ENCODE data around the gene ASCL4. TPM values are rescaled to one million over a fixed set of nuclear protein-coding genes. Genes with fewer than 3 reads are reported as not detected.

ASCL4 gene
- total RNA-seq, 6 experiments from 2014 or later, result not detected

DNA sequence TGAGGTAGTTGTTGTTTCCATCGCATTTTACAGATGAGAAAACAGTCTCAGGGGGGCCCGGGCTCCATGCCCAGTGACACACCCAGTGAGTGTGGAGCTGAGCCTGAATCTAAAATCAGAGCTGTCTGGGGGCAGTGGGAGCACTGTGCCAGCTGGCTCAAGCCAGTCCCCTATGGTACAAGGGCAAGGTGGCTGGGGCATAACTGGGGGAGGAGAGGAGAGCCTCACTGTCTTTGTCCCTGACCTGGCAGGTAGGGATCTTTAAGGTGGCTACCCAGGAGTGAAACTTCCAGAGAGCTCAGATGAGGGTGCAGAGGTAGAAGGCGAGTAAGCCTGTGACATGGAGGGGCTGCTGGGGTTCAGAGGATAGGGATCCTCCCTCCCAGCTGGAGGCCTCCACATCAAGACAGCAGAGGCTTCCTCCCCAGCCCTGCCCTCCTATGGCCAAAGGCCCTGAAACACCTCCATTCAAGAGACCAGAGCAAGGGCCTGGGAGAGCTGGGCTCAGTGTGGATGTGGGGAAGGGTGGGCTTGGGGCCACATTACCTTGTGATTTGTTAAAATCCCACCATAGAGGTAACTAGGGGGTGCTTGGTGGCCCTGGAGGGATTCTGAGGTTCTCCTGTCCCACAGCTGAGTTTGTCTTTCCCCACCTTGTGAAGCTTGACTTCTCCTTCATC is 33.1 kb downstream of the ASCL4 start:
- 100% methylated on average over 1 of the region's 3 CpGs for WGBS (ENCODE audit: insufficient coverage, low coverage, low lambda C conversion rate, missing lambda C conversion rate)
- TF ChIP-seq, protein P1, sequence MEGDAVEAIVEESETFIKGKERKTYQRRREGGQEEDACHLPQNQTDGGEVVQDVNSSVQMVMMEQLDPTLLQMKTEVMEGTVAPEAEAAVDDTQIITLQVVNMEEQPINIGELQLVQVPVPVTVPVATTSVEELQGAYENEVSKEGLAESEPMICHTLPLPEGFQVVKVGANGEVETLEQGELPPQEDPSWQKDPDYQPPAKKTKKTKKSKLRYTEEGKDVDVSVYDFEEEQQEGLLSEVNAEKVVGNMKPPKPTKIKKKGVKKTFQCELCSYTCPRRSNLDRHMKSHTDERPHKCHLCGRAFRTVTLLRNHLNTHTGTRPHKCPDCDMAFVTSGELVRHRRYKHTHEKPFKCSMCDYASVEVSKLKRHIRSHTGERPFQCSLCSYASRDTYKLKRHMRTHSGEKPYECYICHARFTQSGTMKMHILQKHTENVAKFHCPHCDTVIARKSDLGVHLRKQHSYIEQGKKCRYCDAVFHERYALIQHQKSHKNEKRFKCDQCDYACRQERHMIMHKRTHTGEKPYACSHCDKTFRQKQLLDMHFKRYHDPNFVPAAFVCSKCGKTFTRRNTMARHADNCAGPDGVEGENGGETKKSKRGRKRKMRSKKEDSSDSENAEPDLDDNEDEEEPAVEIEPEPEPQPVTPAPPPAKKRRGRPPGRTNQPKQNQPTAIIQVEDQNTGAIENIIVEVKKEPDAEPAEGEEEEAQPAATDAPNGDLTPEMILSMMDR (IDR thresholded peaks at IDR 0.05), result no peak
- TF ChIP-seq POLR2A (IDR thresholded peaks at IDR 0.05), result no peak
- no peak for DNase-seq
- H3K9me3 ChIP-seq, result no peaks in the 10 kb centered on the region
- no peaks in the 10 kb centered on the region for H3K27me3 ChIP-seq
- H3K36me3 ChIP-seq, result no peaks in the 10 kb centered on the region
- intact Hi-C loops (cut with DNase I), result no loop called here
- no peaks in the 10 kb centered on the region for H3K4me1 ChIP-seq
- H3K27ac ChIP-seq, result no peak overlapping the region
- H3K4me3 ChIP-seq, result no peak overlapping the region
- peak in 1 of 4 donors; percentile 18 for ATAC-seq

DNA sequence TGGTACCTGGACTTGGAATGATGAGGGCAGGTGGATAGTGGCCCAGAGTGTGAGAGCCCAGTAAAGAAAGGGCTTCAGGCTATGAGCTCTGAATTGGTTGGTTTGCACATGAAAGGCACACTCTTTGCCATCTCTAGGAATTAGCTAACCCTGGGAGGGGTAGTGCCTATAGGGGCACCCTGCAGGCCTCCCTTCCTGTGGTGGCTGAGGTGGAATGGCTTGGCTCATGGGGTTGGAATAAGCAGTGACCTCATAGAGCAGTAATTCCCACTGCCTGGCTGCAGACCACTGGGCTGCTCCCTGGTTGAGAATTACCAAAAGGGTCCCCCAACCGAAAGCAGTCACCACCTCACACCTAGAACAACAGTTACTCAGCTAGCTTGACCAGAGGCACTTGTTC is 42.7 kb downstream of the ASCL4 start:
- Histone ChIP-seq H3K27ac (no peak overlapping the region), H3K4me1 (no peaks in the 10 kb centered on the region), H3K9me3 (peaks cover 0 to 7% (median 0%) of the 10 kb centered on the region in 4 donors), H3K27me3 (no peaks in the 10 kb centered on the region), H3K36me3 (no peaks in the 10 kb centered on the region), H3K4me3 (no peak overlapping the region)
- ATAC-seq (no peak), DNase-seq (no peak)
- TF ChIP-seq, protein P1 (IDR thresholded peaks at IDR 0.05), result no peak
- no peak for TF ChIP-seq POLR2A (IDR thresholded peaks at IDR 0.05)
- WGBS (ENCODE audit: insufficient coverage, low coverage, low lambda C conversion rate, missing lambda C conversion rate), result 67% methylated on average over 1 of the region's 1 CpG
- intact Hi-C loops (cut with DNase I), result no loop called here

DNA sequence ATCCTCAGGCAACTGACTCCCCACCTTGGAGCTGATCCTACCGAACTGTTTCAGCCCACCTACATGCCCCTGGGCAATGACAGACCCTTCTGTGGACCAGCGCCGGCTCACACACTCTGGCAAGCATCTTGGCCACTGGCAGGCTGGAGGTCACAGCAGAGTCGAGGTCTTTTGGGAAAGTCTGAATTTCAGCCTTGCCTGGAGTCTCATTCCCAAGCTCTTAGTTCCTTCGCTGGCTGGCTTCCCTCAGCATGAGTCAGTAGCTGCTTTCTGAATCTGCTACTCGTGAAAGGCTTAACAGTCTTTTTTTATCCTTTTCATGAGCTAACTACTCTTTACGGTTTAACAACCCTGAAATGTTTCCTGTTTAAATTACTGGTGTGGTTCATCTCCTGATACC is 44.5 kb downstream of the ASCL4 start:
- no peak overlapping the region for H3K27ac ChIP-seq
- intact Hi-C loops (cut with DNase I), result no loop called here
- ATAC-seq (no peak), DNase-seq (no peak)
- no peaks in the 10 kb centered on the region for H3K4me1 ChIP-seq
- H3K36me3 ChIP-seq, result no peaks in the 10 kb centered on the region
- no peaks in the 10 kb centered on the region for H3K27me3 ChIP-seq
- TF ChIP-seq, protein P1 (IDR thresholded peaks at IDR 0.05), result no peak
- peaks cover 0 to 7% (median 0%) of the 10 kb centered on the region in 4 donors for H3K9me3 ChIP-seq
- H3K4me3 ChIP-seq, result no peak overlapping the region
- 54% methylated on average over 4 of the region's 7 CpGs for WGBS (ENCODE audit: insufficient coverage, low coverage, low lambda C conversion rate, missing lambda C conversion rate)

DNA sequence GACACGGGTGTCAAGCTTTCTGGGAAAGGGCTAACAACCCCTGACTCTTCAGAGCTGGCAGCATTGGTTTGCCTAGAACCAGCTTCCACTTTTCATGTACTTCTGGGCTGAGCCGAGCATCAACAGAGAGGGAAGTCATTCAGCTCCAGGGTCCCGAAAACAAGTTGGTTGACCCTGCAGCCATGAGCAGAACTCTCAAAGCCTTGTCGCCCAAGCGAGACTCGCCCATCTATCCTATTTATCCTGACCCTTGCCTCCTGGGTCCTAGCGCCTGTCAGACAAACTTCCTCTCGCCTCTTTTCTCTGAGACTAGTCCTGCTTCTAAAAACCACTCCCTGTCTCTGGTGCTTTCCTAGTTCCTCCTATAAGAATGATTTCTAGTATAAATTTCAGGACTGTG is 47.9 kb downstream of the ASCL4 start:
- H3K9me3 ChIP-seq, result peaks cover 0 to 11% (median 0%) of the 10 kb centered on the region in 4 donors
- WGBS (ENCODE audit: insufficient coverage, low coverage, low lambda C conversion rate, missing lambda C conversion rate), result 11% methylated on average over 8 of the region's 8 CpGs
- no peaks in the 10 kb centered on the region for H3K4me1 ChIP-seq
- no peaks in the 10 kb centered on the region for H3K36me3 ChIP-seq
- TF ChIP-seq, protein P1 (IDR thresholded peaks at IDR 0.05), result no peak
- TF ChIP-seq POLR2A (IDR thresholded peaks at IDR 0.05), result no peak
- no peaks in the 10 kb centered on the region for H3K27me3 ChIP-seq
- ATAC-seq, result no peak
- no peak for DNase-seq
- intact Hi-C loops (cut with DNase I), result no loop called here
- H3K4me3 ChIP-seq, result no peak overlapping the region
- no peak overlapping the region for H3K27ac ChIP-seq

Other genes starting within 250 kb of the ASCL4 start
- gene PWP1, start 88.9 kb upstream of the ASCL4 start, total RNA-seq, result 10 to 100 TPM; 10.1 to 47.3 (median 16.6) TPM
- gene PRDM4, start 13.6 kb upstream of the ASCL4 start, total RNA-seq, result 1 to 10 TPM; 5.9 to 8.2 (median 7.1) TPM

Measured in right lobe of liver (tissue), 6 donors.